Germinal center (tissue), 1 donor: ENCODE measurements around the gene VAC14.

ENCODE experiments used
- DNase-seq: peaks from one replicate; pipeline ENCODE4 v3.0.0; 2012; ENCODE audit warnings: mixed read lengths, low spot score

Gene VAC14

GRCh38 chr16:70692130-70692872 is 108.7 kb downstream of the VAC14 start:
- no peak for DNase-seq

GRCh38 chr16:70691223-70692129 is 109.5 kb downstream of the VAC14 start:
- no peak for DNase-seq

- no peak for DNase-seq
Measured at GRCh38 chr16:70689970-70690891, 110.7 kb downstream of the VAC14 start.

- DNase-seq, result no peak
Measured at GRCh38 chr16:70689035-70689969, 111.7 kb downstream of the VAC14 start.

- no peak for DNase-seq
Measured at GRCh38 chr16:70688246-70688742, 112.7 kb downstream of the VAC14 start.

GRCh38 chr16:70687671-70688245 is 113.2 kb downstream of the VAC14 start:
- DNase-seq, result no peak

GRCh38 chr16:70687102-70687511 is 113.9 kb downstream of the VAC14 start:
- DNase-seq, result no peak

GRCh38 chr16:70686376-70687101 is 114.4 kb downstream of the VAC14 start:
- DNase-seq, result no peak

- DNase-seq, result peak; percentile 44
Measured at GRCh38 chr16:70685938-70686375, 115.0 kb downstream of the VAC14 start, which contains the start of gene MTSS2. TSS of gene MTSS2 (minus strand) at chr16:70686053. CDS start at chr16:70685791, 262 bp downstream.

- DNase-seq, result no peak
Measured at GRCh38 chr16:70685061-70685937, 115.7 kb downstream of the VAC14 start.

- no peak for DNase-seq
Measured at GRCh38 chr16:70684146-70685060, 116.6 kb downstream of the VAC14 start.

- no peak for DNase-seq
Measured at GRCh38 chr16:70683146-70683944, 117.6 kb downstream of the VAC14 start.

GRCh38 chr16:70682239-70683145 is 118.5 kb downstream of the VAC14 start:
- no peak for DNase-seq

GRCh38 chr16:70681382-70682238 is 119.3 kb downstream of the VAC14 start:
- DNase-seq, result no peak
